B cell (primary cell): Measurements from ENCODE around the gene TSKU. TPM values are rescaled to one million over a fixed set of nuclear protein-coding genes. Genes with fewer than 3 reads are reported as not detected.

ENCODE experiments used
- ATAC-seq: fragments of 200-7000 bp; cut with Tn5 transposase; one replicate; pipeline ENCODE4 v1.10.0; 2021; ENCODE audit warnings: low read depth, mild to moderate bottlenecking, moderate number of reproducible peaks, moderate library complexity
- CTCF ChIA-PET: fragments of 350-600 bp; sonication (Branson Sonifier 250); formaldehyde crosslinking; loops from one replicate; lab custom pipeline; 2021; ENCODE audit warnings: antibody characterized with exemption, inconsistent platforms; lab: Charles Lee
- POLR2A ChIA-PET: fragments of 350-600 bp; sonication (Branson Sonifier 250); formaldehyde crosslinking; loops from one replicate; lab custom pipeline; 2021; ENCODE audit warnings: antibody characterized with exemption; lab: Charles Lee
- DNase-seq: peaks from one replicate; pipeline ENCODE4 v3.0.0; 2013
- H2AFZ ChIP-seq: 2 replicates; pipeline ENCODE4 v1.6.1; 2012; ENCODE audit warnings: mild to moderate bottlenecking, low read depth, low read length; ENCODE audit not compliant: insufficient read depth, poor library complexity, severe bottlenecking
- H3K27ac ChIP-seq, 2 donors: 1 replicate in 1 of 2; 2 replicates in 1 of 2; pipeline ENCODE4 v1.5.1; 2012 to 2013; ENCODE audit warnings: low read length in 2 of 2, mild to moderate bottlenecking in 2 of 2, moderate library complexity in 1 of 2
- H3K27me3 ChIP-seq, 4 experiments: fragments of 200-600 bp in 1 of 4; sonication (generic) in 1 of 4; replicated peaks in 1 of 4; 1 replicate in 2 of 4; 2 replicates in 2 of 4; pipeline versions ENCODE4 v1.6.1 to v1.7.0; 2013 to 2016; ENCODE audit warnings: low read length in 3 of 4, mild to moderate bottlenecking in 2 of 4, mixed read lengths in 1 of 4, moderate library complexity in 1 of 4; ENCODE audit not compliant: insufficient read depth in 4 of 4, control insufficient read depth in 3 of 4; ENCODE audit errors: control extremely low read depth in 1 of 4
- H3K36me3 ChIP-seq, 2 experiments: replicated peaks in 1 of 2; 1 replicate in 1 of 2; 2 replicates in 1 of 2; pipeline versions ENCODE4 v1.6.1 to v1.7.1; 2013; ENCODE audit warnings: low read length in 1 of 2; ENCODE audit not compliant: insufficient read depth in 2 of 2, control insufficient read depth in 1 of 2; ENCODE audit errors: control extremely low read depth in 1 of 2, extremely low read depth in 1 of 2
- H3K4me1 ChIP-seq, 2 donors: fragments of 200-600 bp in 1 of 2; sonication (generic) in 1 of 2; 1 replicate in 1 of 2; 2 replicates in 1 of 2; pipeline versions ENCODE4 v1.5.1 to v1.6.1; 2013 to 2017; ENCODE audit warnings: low read length in 2 of 2; ENCODE audit not compliant: control insufficient read depth in 2 of 2, insufficient read depth in 2 of 2
- H3K4me2 ChIP-seq: replicated peaks from 2 replicates; pipeline ENCODE3; 2012; ENCODE audit warnings: mild to moderate bottlenecking, low read depth, low read length; ENCODE audit not compliant: poor library complexity, severe bottlenecking
- H3K4me3 ChIP-seq, 5 experiments: fragments of 200-600 bp in 1 of 5; sonication (generic) in 1 of 5; 1 replicate in 3 of 5; 2 replicates in 2 of 5; pipeline versions ENCODE4 v1.5.1 to v1.7.0; 2011 to 2016; ENCODE audit warnings: low read length in 4 of 5, mild to moderate bottlenecking in 4 of 5, low read depth in 2 of 5, control low read depth in 1 of 5, moderate library complexity in 1 of 5; ENCODE audit not compliant: insufficient read depth in 1 of 5; ENCODE audit errors: control extremely low read depth in 1 of 5, extremely low read depth in 1 of 5
- H3K79me2 ChIP-seq: fragments of 200-600 bp; sonication (generic); one replicate; pipeline ENCODE4 v1.6.0; 2016; ENCODE audit warnings: low read length; ENCODE audit not compliant: control insufficient read depth, insufficient read depth
- H3K9ac ChIP-seq: fragments of 200-600 bp; sonication (generic); 2 replicates; pipeline ENCODE4 v1.6.1; 2017; ENCODE audit warnings: mild to moderate bottlenecking, low read length, moderate library complexity
- H3K9me3 ChIP-seq, 3 donors: one replicate each; pipeline versions ENCODE4 v1.6.1 to v1.7.1; 2013; ENCODE audit warnings: low read length in 2 of 3; ENCODE audit not compliant: control insufficient read depth in 2 of 3, insufficient read depth in 1 of 3; ENCODE audit errors: control extremely low read depth in 1 of 3
- H4K20me1 ChIP-seq: 2 replicates; pipeline ENCODE4 v1.6.0; 2012; ENCODE audit warnings: mild to moderate bottlenecking, low read length; ENCODE audit not compliant: insufficient read depth, control insufficient read depth, poor library complexity, severe bottlenecking
- H3K27ac Mint-ChIP-seq: one replicate; pipeline ENCODE4 v1.8.0; 2021; ENCODE audit warnings: mixed read lengths
- H3K27me3 Mint-ChIP-seq: one replicate; pipeline ENCODE4 v1.8.0; 2021; ENCODE audit warnings: mixed read lengths
- H3K4me1 Mint-ChIP-seq: one replicate; pipeline ENCODE4 v1.8.0; 2021; ENCODE audit warnings: mixed read lengths
- H3K4me3 Mint-ChIP-seq: one replicate; pipeline ENCODE4 v1.8.0; 2021; ENCODE audit warnings: mixed read lengths
- H3K9me3 Mint-ChIP-seq: one replicate; pipeline ENCODE4 v1.8.0; 2022; ENCODE audit warnings: mixed read lengths; ENCODE audit not compliant: insufficient read depth
- CTCF ChIP-seq: fragments of 200-600 bp; IDR thresholded peaks from one replicate; pipeline ENCODE4 v1.8.0; 2022; ENCODE audit warnings: antibody characterized with exemption, mild to moderate bottlenecking
- EZH2 ChIP-seq: IDR thresholded peaks from 2 replicates; pipeline ENCODE4 v1.6.1; 2012; ENCODE audit warnings: borderline replicate concordance, low read depth, mild to moderate bottlenecking, moderate library complexity, low read length; ENCODE audit not compliant: insufficient read depth, poor library complexity, severe bottlenecking
- WGBS: methylation state at CpG from one replicate; pipeline ENCODE4 v1.1.5; 2013; ENCODE audit warnings: missing lambda C conversion rate; ENCODE audit not compliant: insufficient coverage; 5-methylcytosine and 5-hydroxymethylcytosine counted together
- intact Hi-C: fragments of 100-400 bp; cut with micrococcal nuclease; formaldehyde crosslinking; loops from one replicate; pipeline ENCODE4 v1.10.0; 2022
- polyA plus RNA-seq: library from polyadenylated mRNA; depleted of rRNA; stranded (reverse); fragments of >200 nt; gene quantifications from 2 replicates; pipeline ENCODE4 v1.2.3, GENCODE V29; 2012
- total RNA-seq, 2 donors: library from RNA; stranded (reverse); fragments of 120-200 nt in 1 of 2; gene quantifications; 1 replicate in 1 of 2; 2 replicates in 1 of 2; pipeline versions ENCODE4 v1.2.3 to v1.2.4, GENCODE V29; 2013 to 2022

TSKU gene
- total and polyA plus RNA-seq, 2 donors (not counting 1 experiment from before 2014, with no cell fraction given), result not detected

GRCh38 chr11:76788661-76789442 lies 5.7 kb downstream of the TSKU start:
- intact Hi-C loops, result no loop called here
- 81% methylated on average over 5 of the region's 10 CpGs for WGBS
- Histone ChIP-seq H3K27ac (no peak overlapping the region), H3K4me2 (no peak overlapping the region), H3K79me2 (no peaks in the 10 kb centered on the region), H2AFZ (no peak overlapping the region), H3K27me3 (peaks cover 0 to 23% (median 12%) of the 10 kb centered on the region in 4 experiments), H3K9ac (no peak overlapping the region), H3K4me1 (peaks cover 5 to 6% of the 10 kb centered on the region in 2 donors), H3K4me3 (no peak overlapping the region), H3K36me3 (no peaks in the 10 kb centered on the region), H3K9me3 (no peaks in the 10 kb centered on the region), H4K20me1 (no peaks in the 10 kb centered on the region)
- H3K4me3 Mint-ChIP-seq, result no peak overlapping the region
- DNase-seq (no peak), ATAC-seq (no peak)
- POLR2A ChIA-PET, result no interaction called here
- H3K9me3 Mint-ChIP-seq, result no peaks in the 10 kb centered on the region
- peaks cover 2% of the 10 kb centered on the region for H3K4me1 Mint-ChIP-seq
- peaks cover 23% of the 10 kb centered on the region for H3K27me3 Mint-ChIP-seq
- TF ChIP-seq CTCF (no peak), EZH2 (no peak)
- H3K27ac Mint-ChIP-seq, result no peak overlapping the region
- CTCF ChIA-PET, result interaction anchor here (1.8 kb wide), 1 partner anchor 10 kb away, joined by 7 read pairs; no protein-coding TSS in a partner anchor

GRCh38 chr11:76789443-76789719 lies 6.2 kb downstream of the TSKU start:
- H3K27ac Mint-ChIP-seq, result no peak overlapping the region

More at GRCh38 chr11:76789443-76789719, 6.2 kb downstream of the TSKU start:
- no peak overlapping the region for H2AFZ ChIP-seq
- Mint-ChIP-seq H3K4me3 (no peak overlapping the region), H3K4me1 (peaks cover 2% of the 10 kb centered on the region), H3K27me3 (peaks cover 23% of the 10 kb centered on the region), H3K9me3 (no peaks in the 10 kb centered on the region)
- no peaks in the 10 kb centered on the region for H4K20me1 ChIP-seq
- no peak overlapping the region for H3K9ac ChIP-seq
- no peaks in the 10 kb centered on the region for H3K9me3 ChIP-seq
- ChIA-PET CTCF (no interaction called here), POLR2A (no interaction called here)
- no peak overlapping the region for H3K4me2 ChIP-seq
- no peak overlapping the region for H3K4me3 ChIP-seq
- intact Hi-C loops, result no loop called here
- TF ChIP-seq CTCF, result no peak
- no peak for TF ChIP-seq EZH2
- H3K4me1 ChIP-seq, result peaks cover under 1% of the 10 kb centered on the region in 2 donors
- H3K27ac ChIP-seq, result no peak overlapping the region
- 100% methylated on average over 2 of the region's 2 CpGs for WGBS
- H3K79me2 ChIP-seq, result no peaks in the 10 kb centered on the region
- H3K27me3 ChIP-seq, result peaks cover 0 to 17% (median 8%) of the 10 kb centered on the region in 4 experiments
- no peaks in the 10 kb centered on the region for H3K36me3 ChIP-seq
- ATAC-seq, result no peak
- no peak for DNase-seq
